Measurements from ENCODE around the gene MIER3. TPM values are rescaled to one million over a fixed set of nuclear protein-coding genes. Genes with fewer than 3 reads are reported as not detected.

Gene MIER3
- total RNA-seq (25.1 TPM), polyA plus RNA-seq (ENCODE audit: insufficient read depth, low read depth, low replicate concordance) (4.7 TPM)
- long read RNA-seq, donor 1: 0 reads
- long read RNA-seq, donor 2: 0 reads
- long read RNA-seq, donor 3, partial matches to known transcripts: 17 of 17 reads
- long read RNA-seq, donor 3, other reads (novel, unspliced or antisense): 0 of 17 reads
- long read RNA-seq, donor 4, partial matches to known transcripts: 0 of 1 reads
- long read RNA-seq, donor 4, other reads (novel, unspliced or antisense): 0 of 1 reads
- long read RNA-seq, donor 5: 0 reads
- long read RNA-seq, donor 6: 0 reads
- long read RNA-seq, donor 7, partial matches to known transcripts: 0 of 1 reads
- long read RNA-seq, donor 7, other reads (novel, unspliced or antisense): 1 of 1 reads
- long read RNA-seq, donor 8: 0 reads
- long read RNA-seq, donor 9: 0 reads
- long read RNA-seq, donor 10, partial matches to known transcripts: 0 of 1 reads
- long read RNA-seq, donor 10, other reads (novel, unspliced or antisense): 0 of 1 reads

GRCh38 chr5:56951946-56952691 is at the start of gene MIER3:
Gene MIER3, minus strand, starts transcription at chr5:56952123. Its CDS starts 21 bp downstream, at chr5:56952102.
- peaks cover 0 to 15% (median 3%) of the 10 kb centered on the region in 3 donors for H3K4me1 ChIP-seq (ENCODE audit: control insufficient read depth in 2 of 3, insufficient read depth in 2 of 3, low read depth in 1 of 3, low read length in 3 of 3)
- H3K9me3 ChIP-seq (ENCODE audit: control insufficient read depth in 2 of 3, insufficient read depth in 1 of 3, low read length in 3 of 3): no peaks in the 10 kb centered on the region
- peak within 1 kb of the TSS; percentile 59 to 78 for H3K27ac ChIP-seq (ENCODE audit: low read depth in 2 of 2, low read length in 2 of 2)
- H3K36me3 ChIP-seq (ENCODE audit: control insufficient read depth in 2 of 3, insufficient read depth in 3 of 3, low read length in 3 of 3): no peaks in the 10 kb centered on the region
- H3K27me3 ChIP-seq (ENCODE audit: control insufficient read depth, insufficient read depth, low read length): no peaks in the 10 kb centered on the region
- peak within 1 kb of the TSS; percentile 19 to 82 (median 70) for H3K9ac ChIP-seq (ENCODE audit: low read length in 3 of 3)
- intact Hi-C loops (cut with DNase I): no loop called here
- DNase-seq (peak; percentile 82 to 92 (median 88)), FAIRE-seq (no peak)
- peak within 1 kb of the TSS; percentile 55 to 86 (median 83) for H3K4me3 ChIP-seq (ENCODE audit: low read length in 3 of 3)
- TF ChIP-seq CTCF (IDR thresholded peaks at IDR 0.05; ENCODE audit: borderline replicate concordance, extremely low read depth, insufficient read depth): no peak

GRCh38 chr5:56995596-56995995 is 43.7 kb upstream of the MIER3 start:
- Histone ChIP-seq H3K27me3 (ENCODE audit: control insufficient read depth, insufficient read depth, low read length) (no peaks in the 10 kb centered on the region), H3K9me3 (ENCODE audit: control insufficient read depth in 2 of 3, insufficient read depth in 1 of 3, low read length in 3 of 3) (no peaks in the 10 kb centered on the region), H3K27ac (ENCODE audit: low read depth in 2 of 2, low read length in 2 of 2) (no peak overlapping the region), H3K9ac (ENCODE audit: low read length in 3 of 3) (no peak overlapping the region), H3K4me3 (ENCODE audit: low read length in 3 of 3) (no peak overlapping the region), H3K4me1 (ENCODE audit: control insufficient read depth in 2 of 3, insufficient read depth in 2 of 3, low read depth in 1 of 3, low read length in 3 of 3) (no peaks in the 10 kb centered on the region), H3K36me3 (ENCODE audit: control insufficient read depth in 2 of 3, insufficient read depth in 3 of 3, low read length in 3 of 3) (no peaks in the 10 kb centered on the region)
- no peak for DNase-seq
- intact Hi-C loops (cut with DNase I): no loop called here
- FAIRE-seq: no peak
- TF ChIP-seq CTCF (IDR thresholded peaks at IDR 0.05; ENCODE audit: borderline replicate concordance, extremely low read depth, insufficient read depth): no peak

GRCh38 chr5:56993241-56993640 is 41.3 kb upstream of the MIER3 start:
- no peaks in the 10 kb centered on the region for H3K4me1 ChIP-seq (ENCODE audit: control insufficient read depth in 2 of 3, insufficient read depth in 2 of 3, low read depth in 1 of 3, low read length in 3 of 3)
- H3K27ac ChIP-seq (ENCODE audit: low read depth in 2 of 2, low read length in 2 of 2): no peak overlapping the region
- no peak overlapping the region for H3K4me3 ChIP-seq (ENCODE audit: low read length in 3 of 3)
- DNase-seq (no peak), FAIRE-seq (no peak)
- intact Hi-C loops (cut with DNase I): no loop called here
- no peaks in the 10 kb centered on the region for H3K9me3 ChIP-seq (ENCODE audit: control insufficient read depth in 2 of 3, insufficient read depth in 1 of 3, low read length in 3 of 3)
- no peaks in the 10 kb centered on the region for H3K36me3 ChIP-seq (ENCODE audit: control insufficient read depth in 2 of 3, insufficient read depth in 3 of 3, low read length in 3 of 3)
- no peak overlapping the region for H3K9ac ChIP-seq (ENCODE audit: low read length in 3 of 3)
- no peak for TF ChIP-seq CTCF (IDR thresholded peaks at IDR 0.05; ENCODE audit: borderline replicate concordance, extremely low read depth, insufficient read depth)
- no peaks in the 10 kb centered on the region for H3K27me3 ChIP-seq (ENCODE audit: control insufficient read depth, insufficient read depth, low read length)
